GM19043 (cell line): Measurements from ENCODE around the gene ATF6B.
"Not testable (repeated sequence)": the region's sequence is repeated elsewhere in the genome, so short reads cannot be mapped to it uniquely, and the experiment has no call there.

Experiments
- ATAC-seq: cut with Tn5 transposase; IDR thresholded peaks from one replicate; pipeline ENCODE4 v1.9.1; 2021; ENCODE audit warnings: low read depth; ENCODE audit not compliant: unreplicated experiment

Gene ATF6B

DNA sequence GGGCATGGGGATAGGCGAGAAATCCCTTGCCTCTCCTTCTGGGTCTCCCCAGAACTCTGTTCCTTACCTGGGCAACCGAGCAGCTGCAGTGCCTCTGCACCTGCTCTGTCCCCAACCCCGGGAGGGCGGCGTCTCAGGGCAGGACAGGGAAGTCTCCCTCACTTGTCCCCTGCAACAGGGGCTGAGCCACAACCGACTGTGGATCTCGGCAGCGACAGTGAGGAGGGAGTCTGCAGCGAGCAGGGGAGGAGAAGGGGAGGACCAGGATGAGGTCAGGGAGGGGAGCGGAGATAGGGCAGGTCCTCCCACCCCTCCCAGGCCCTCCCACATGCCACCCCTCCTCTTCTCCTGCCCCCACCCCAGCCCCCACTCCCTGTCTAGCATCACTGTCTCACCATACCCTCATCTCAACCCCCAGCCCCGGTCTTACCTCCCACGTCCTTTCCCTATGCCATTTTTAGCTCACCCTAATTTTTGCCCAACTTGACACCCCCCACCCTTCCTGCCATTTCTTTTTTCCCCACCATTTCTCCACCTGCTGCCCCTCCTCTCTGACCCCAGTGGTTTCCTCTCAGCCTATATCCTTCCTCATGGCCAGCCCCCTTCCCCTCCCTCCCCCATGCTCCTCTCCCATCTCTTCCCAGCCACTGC lies 18.8 kb downstream of the ATF6B start, which contains the start of gene TNXB:
Gene TNXB (minus strand): TSS at position 225 of the 651 bp plus-strand sequence. CDS start 11,140 bp downstream, outside the sequence.
- ATAC-seq = no peak

DNA sequence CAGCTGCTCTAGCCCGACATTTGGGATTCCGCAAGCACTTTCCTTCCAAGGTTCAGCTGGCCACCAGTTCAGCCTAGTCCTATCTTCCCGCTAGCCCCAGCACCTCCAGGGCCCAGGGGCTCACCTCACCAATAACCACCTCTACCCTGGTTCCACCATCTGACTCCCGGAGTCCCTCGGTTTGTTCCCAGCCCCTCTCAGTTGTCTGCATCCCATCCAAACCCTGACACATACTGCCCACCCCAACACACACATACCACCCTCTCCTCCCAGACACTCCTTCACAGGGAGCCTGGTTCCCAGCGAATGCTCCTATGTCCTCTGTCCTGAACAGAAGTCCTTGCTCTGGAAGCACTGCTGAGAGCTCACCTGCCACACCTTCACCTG lies 19.3 kb downstream of the ATF6B start:
- ATAC-seq = no peak

DNA sequence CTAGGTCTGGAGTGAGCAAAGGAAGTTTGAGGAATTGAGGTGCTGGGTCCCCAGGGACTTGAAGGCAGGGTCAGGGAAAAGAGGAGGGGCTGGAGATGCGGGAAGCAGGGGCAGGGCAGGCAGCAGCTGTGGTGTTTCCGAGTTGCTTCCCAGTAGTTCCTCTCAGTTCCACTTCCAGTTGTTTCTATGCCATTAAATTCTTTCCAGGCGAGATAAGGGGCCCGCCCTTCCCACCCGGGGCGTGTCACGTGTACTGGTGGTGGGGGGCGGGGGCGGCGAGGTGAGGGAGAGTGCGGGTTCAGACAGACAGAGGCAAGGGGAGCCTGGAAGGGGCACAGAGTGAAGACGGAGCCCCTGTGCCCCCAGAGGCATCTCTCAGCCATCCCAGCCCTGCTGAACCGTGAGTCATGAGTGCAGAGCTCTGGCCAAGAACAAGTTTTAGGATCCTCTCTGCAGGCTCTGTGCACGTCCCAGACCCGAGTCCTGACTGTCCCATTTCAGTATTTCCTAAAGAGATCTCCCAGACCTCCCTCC lies 19.9 kb downstream of the ATF6B start:
- ATAC-seq = no peak

DNA sequence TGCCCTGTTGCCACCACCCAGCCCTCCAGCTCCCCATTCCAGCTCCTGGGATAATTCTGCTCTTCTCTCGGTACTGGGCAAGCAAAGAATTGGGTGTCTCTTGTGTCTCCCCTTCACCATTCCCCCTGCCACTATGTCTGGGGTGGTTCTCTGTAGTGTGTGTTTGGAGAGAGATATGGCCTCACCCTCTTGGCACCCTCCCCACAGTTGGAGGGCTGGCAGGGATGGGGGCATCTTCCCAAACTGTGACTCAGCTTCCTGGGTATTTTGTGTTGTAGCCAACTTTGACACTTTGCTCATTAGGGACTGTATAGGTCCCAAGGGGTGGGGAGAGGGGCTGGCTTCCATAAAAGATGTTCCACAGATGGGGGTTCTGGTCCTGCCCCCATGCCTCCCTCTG lies 20.6 kb downstream of the ATF6B start:
- ATAC-seq = no peak

DNA sequence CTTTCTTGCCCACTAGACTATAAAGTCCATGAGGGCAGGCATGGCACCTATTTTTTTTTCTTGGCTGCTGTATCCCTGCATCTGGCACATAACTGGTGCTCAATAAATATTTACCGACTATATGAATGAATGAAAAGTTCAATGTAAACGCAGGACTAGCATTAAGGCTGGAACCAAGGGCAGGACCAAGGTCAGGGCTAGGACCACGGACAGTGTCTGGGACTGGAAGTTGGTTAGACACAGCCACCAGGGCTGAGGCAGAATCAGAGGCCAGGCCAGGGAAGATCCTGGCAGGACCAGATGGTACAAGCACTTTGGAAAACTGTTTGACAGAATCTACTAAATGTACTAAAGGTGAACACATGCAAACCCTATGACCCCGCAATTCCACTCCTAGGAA lies 22.6 kb downstream of the ATF6B start:
- no peak for ATAC-seq

DNA sequence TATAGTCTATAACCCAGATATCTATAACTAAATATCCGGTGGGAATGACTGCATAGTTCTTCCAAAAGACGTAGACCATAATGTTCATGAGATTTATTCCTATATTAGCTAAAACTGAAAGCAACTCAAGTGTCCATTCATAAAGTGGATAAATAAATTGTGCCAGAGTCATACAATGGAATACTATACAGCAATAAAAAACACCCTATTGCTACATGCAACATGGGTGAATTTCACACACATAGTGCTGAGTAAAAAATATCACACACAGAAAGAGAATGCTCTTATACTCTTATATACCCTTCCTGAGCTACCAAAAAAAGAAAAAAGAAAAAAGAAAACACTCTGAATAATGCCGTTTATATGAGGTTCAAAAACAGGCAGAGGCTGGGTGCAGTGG lies 25.8 kb downstream of the ATF6B start:
- no peak for ATAC-seq

DNA sequence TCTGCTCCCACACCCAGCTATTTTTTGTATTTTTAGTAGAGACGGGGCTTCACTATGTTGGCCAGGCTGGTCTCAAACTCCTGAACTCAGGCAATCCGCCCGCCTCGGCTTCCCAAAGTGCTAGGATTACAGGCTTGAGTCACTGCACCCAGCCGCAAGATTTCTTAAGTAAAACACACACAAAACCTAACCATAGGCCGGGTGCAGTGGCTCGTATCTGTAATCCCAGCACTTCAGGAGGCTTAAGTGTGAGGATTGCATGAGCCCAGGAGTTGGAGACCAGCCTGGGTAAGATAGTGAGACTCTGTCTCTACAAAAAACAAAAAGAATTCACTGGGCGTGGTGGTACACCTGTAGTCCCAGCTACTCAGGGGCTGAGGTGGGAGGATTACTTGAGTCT lies 27.8 kb downstream of the ATF6B start:
- ATAC-seq = not testable (repeated sequence)

DNA sequence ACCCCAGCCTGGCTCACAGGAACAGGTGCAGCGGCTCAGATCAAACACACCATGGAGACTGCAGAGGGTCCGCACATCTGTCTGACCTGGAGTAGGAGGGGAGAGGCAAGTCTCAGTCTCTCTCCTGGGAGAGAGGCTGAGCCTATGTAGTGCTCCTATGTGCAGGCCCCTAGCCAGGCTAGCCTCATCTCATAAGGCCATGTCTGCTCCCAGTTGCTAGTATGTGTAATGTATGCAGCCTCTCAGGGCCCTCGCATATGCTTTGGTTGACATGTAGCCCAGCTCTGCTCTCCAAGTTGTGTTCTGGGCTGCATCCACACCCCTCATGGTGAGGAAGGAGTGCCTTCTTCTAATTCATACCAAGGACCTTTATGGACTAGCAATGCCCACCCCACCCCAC lies 30.7 kb downstream of the ATF6B start:
- ATAC-seq = no peak

DNA sequence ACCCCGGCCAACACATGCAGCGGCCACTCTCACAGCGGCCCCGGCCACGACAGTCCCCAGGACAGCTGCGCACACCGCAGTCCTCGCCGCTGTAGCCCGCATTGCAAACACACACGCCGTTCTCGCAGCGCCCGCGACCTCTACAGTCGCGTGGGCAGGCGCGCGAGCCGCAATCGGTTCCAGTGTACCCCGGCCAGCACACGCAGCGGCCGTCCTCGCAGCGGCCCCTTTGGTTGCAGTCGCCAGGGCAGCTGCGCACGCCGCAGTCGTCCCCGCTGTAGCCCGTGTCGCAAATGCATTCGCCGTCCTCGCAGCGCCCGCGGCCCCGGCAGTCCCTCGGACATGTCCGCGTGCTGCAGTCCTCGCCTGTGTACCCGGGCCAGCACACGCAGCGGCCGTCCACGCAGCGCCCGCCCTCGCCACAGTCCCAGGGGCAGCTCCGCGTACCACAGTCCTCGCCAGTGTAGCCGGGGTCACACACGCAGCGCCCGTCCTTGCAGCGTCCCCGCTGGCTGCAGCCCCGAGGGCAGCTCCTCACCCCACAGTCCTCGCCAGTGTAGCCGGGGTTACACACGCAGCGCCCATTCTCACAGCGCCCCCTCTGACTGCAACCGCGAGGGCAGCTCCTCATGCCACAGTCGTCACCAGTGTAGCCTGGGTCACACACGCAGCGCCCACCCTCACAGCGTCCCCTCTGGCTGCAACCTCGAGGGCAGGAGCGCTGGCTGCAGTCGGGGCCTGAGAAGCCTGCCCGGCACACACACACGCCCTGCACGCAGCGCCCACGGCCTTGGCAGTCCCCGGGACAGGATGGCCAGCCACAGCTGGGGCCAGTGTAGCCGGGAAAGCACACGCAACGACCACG lies 31.4 kb downstream of the ATF6B start:
- ATAC-seq = no peak

DNA sequence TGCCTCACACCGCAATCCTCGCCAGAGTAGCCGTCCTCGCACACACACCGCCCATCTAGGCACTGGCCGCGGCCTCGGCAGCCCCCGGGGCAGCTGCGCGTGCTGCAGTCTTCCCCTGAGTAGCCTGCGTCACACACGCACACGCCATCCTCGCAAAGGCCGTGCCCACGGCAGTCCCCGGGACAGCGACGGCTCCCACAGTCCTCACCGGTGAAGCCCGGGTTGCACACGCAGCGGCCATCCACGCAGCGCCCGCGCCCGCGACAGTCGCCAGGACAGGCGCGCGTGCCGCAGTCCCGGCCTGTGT lies 32.0 kb downstream of the ATF6B start:
- no peak for ATAC-seq

DNA sequence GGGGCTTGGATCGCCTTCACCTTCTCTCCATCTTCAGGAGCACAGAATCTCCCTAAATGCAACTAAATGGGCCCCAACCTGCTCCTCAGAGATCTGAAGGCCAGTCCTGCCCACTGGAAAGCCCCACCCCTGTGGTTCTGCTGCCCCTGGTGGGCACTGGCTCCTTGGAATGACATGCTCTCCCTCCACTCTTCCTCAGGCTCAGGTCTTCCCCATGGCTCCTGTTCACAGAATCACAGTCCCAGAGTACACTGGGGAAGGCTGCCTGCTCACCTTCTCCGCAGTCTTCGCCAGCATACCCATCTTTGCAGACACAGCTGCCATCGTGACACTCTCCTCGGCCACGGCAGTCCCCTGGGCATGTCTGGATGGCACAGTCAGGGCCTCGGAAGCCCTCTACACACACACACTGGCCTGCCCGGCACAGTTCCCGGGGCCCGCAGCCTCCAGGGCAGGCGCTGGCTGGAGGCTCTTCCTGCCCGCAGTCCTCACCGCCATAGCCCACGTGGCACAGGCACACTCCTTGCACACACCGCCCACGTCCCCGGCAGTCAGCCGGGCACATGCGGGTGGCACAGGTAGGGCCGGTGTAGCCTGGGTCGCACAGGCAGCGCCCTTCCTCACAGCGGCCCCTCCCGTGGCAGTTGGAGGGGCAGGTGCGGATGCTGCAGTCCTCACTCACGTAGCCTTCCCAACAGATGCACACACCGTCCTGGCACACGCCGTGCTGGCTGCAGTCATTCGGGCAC lies 32.5 kb downstream of the ATF6B start:
- ATAC-seq = no peak

DNA sequence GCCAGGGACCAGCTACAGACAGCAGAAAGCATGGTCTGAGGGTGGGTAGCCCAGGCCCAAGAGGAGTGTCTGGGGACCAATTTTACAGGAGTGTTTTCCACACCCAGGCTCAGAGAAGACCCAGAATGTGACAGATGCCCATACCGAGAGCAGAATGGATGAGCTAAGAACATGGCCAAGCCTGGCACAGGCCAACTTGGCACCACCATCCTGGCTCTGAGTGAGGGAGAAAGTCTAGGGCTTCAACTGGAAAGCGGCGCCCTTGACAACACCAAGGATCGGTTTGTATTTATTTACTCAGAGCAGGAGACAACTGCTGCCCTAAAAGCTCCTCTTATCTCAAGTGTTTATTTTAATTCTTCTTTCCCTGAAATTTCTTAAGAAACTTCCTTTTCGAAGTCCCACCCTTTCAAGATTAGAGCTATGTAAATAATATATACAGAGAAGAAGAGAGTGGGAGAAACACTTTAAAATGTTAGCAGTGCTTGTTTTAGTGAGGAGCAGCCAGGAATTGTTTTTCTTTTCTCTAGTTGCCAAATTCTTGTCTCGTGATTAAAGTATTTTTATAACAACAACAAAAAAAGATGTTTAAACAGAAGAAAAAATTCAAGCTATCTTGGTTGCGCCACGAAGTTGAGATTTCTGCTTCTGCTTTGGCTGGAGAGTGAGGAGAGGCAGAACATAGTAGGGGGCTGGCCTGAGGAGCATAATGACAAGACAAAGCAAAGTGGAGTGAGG lies 35.1 kb downstream of the ATF6B start:
- ATAC-seq = no peak

DNA sequence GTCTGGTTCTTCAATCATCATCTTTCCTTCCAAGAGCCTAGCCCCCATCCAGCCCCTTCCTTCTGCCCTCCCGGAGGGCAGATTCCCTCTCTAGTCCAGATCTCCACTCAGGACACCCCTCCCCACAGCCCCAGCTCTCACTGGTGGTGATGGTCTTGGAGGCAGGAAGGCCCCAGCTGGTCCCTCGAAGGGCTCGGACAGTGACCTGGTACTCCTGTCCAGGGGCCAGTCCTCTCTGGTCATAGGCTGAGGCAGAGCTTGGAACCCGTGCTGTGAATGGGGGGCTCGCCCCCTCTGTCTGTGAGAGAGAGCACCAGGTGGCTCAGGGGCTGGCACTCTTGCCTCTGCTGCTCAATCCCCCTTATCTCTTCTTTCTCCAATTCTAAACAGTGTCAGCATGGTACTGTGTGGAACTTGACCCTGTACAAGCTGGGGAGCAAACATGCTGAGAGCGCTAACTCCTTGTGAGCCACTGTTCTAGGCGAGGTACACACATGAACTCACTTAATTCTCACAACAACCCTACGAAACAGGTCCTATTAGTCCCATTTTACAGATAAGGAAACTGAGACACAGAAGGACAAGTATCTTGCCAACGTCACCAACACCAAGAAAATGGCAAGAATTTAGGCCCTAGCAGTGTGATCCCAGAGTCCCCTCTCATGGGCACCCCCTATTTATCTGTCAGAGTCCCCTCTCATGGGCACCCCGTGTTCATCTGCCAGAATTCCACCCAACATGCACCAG lies 38.8 kb downstream of the ATF6B start:
- no peak for ATAC-seq

DNA sequence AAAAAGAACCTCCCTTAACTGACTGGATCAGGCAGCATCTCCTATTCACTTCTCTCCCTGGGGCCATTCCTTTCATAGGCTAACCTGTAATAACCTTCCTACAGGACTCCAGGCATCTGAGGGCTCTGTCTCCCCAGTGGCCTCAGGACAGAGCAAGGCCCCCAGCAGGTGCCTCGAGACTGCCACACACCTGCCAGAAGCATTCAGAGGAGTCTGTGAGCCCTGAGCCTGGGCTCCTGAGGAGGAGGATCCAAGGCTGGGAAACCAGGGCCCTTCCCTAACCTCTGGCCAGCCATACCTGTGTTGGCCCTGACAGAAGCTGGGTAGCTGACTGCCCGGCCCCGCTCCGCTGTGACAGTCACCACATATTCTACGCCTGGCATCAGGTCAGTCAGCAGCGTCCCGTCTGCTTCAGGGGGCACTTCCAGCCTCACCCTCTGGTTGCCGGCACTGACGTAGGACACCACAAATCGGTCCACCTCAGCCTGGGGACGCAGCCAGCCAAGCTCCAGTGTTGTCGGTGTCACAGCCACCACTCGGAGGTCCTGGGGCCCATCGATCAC lies 39.5 kb downstream of the ATF6B start:
- no peak for ATAC-seq

DNA sequence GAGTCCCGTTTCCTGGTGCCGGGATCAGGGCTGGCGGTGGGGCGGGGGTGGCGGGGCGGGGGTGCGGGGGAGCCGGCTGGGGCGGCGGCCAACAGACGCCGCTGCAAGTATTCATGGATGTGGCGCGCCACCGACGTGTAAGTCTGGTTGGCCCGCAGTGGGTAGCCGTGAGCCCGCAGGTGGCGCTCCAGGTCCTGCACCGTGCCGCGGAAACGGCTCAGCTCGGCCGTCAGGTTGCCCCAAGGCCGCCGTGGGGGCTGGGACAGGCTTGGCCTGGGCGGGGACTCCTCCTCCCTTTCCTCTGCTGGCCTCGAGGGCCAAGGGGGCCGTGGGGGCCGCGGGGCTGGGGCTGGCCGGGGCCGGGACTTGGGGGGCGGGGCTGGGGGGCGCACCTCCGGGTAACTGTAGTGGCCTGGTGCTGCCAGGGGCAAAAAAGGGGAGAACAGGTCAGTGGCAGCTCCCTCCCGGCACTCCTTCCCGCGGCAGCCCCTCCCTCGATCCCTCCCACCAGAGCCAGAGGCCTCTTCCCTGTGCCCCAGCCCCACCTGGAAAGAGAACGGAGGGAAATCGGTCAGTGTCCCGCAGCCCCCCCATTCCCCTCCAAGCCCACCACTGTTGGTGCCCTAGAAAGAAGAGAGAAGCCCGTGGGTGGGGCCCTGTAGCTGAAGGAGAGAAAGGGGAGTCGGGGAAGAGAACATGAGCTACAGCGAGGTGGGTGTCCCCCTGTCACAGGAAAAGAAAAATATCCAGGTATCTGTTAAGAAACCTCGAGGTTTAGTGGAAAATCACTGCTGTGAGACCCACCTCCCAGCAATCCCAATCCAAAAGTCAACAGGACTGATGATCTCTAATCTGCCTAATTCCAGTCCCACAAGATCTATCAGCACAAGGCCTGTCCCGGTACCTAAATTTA lies 40.2 kb downstream of the ATF6B start:
- no peak for ATAC-seq

DNA sequence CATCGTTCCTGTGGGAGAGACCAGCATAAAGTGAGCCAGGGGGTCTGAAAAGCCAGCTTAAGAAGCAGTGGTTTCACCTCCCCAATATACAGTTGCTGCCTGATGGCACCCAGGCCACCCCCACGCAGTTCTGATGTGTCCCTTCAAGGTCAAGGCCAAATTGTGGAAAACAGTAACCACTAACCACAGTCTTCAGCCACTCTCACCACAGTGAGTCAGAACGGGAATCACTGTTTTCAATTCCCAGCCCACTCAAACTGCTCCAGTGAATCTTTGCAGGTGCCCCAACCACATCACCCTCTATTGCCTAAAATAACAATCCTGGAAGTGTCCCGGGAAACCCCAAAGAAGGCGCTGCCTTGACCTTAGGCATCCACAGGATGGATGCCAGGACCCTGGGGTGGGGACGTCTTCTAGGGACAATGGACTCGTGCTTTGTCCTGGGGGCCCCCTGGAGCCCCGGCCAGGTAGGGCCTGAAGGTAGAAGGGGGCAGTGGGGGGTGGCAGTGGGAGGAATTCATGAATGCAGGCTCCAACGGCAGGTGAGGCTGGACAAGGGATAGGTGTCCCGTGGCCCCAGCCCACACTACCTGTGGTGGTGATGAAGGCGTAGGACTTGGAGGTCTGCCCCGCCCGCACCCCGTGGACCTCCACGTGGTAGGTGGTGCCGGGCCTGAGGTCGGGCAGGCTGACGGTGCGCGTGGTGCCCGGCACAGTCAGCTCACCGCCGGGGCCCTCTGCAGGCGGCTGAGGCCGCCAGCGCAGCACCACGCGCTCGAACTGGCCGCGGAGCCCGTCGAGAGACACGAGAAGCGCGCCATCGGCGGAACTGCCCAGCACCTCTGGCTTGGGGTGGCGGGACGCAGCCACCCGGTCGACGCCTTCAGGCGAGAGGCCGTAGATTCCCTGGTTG lies 41.1 kb downstream of the ATF6B start:
- no peak for ATAC-seq

DNA sequence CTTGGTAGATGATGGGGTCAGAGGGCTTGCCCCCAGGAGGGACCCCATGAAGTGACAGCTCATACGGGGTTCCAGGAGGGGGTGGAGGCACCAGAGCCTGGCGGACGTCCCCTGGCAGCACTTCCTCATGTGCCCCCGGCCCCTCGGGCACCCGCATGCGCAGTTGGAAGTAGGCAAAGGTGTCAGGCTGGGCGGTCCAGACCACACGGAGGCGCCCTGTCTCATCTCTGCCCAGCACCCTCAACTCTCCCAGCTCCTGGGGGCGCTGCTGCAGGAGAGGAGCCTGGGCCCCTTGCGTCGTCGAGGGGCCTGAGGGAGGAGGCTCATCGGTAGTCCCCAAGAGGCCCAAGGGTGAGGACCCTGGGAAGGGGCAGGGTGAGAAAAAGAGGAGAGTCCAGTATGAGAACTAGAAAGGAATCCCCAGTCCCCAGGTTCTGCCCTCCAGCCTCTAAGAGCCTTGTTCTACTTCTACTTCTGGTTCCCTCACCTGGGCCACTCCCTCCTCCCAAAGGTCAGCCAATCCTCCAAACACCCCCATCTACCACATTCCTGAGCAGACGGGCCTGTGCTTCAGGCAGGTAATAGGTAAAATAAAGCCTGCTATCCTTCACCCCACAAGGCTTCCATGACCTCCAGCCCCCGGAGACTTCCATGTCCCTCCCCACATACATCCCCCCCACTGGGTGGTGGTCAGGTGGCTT lies 42.1 kb downstream of the ATF6B start:
- no peak for ATAC-seq
